Dendritic cell treated with granulocyte-macrophage colony-stimulating factor and Interleukin-4, amounts not matched to agents 40 ng/mL and 50 ng/mL, for 4 days (primary cell): ENCODE data around the gene MX1.

Experiments used
- H3K27ac Mint-ChIP-seq: one replicate; pipeline ENCODE4 v1.8.0; 2022; ENCODE audit warnings: mild to moderate bottlenecking, mixed read lengths
- H3K27me3 Mint-ChIP-seq: one replicate; pipeline ENCODE4 v1.8.0; 2022; ENCODE audit warnings: mild to moderate bottlenecking, mixed read lengths
- H3K36me3 Mint-ChIP-seq: one replicate; pipeline ENCODE4 v1.8.0; 2022; ENCODE audit warnings: low read depth, mixed read lengths
- H3K4me1 Mint-ChIP-seq: one replicate; pipeline ENCODE4 v1.8.0; 2022; ENCODE audit warnings: low read depth, mixed read lengths
- H3K4me3 Mint-ChIP-seq: one replicate; pipeline ENCODE4 v1.8.0; 2022; ENCODE audit warnings: mild to moderate bottlenecking, moderate library complexity, mixed read lengths
- H3K9me3 Mint-ChIP-seq: one replicate; pipeline ENCODE4 v1.8.0; 2022; ENCODE audit warnings: mixed read lengths
- intact Hi-C: fragments of 100-400 bp; cut with micrococcal nuclease; formaldehyde crosslinking; loops from one replicate; pipeline ENCODE4 v1.15.0; 2022

Gene MX1

GRCh38 chr21:41507521-41508414, 81.7 kb downstream of the MX1 start, which contains the start of gene TMPRSS2:
Gene TMPRSS2, minus strand, starts transcription at chr21:41508158. Its CDS starts 10,025 bp downstream, at chr21:41498133.
- H3K27ac Mint-ChIP-seq: no peak within 1 kb of the TSS
- no peak within 1 kb of the TSS for H3K4me3 Mint-ChIP-seq
- peaks cover 71% of the 10 kb centered on the region for H3K27me3 Mint-ChIP-seq
- no peaks in the 10 kb centered on the region for H3K36me3 Mint-ChIP-seq
- intact Hi-C loops: no loop called here
- no peaks in the 10 kb centered on the region for H3K9me3 Mint-ChIP-seq
- peaks cover 6% of the 10 kb centered on the region for H3K4me1 Mint-ChIP-seq

GRCh38 chr21:41508415-41509144, 82.5 kb downstream of the MX1 start:
- H3K9me3 Mint-ChIP-seq: no peaks in the 10 kb centered on the region
- intact Hi-C loops: no loop called here
- H3K27ac Mint-ChIP-seq: no peak overlapping the region
- no peak overlapping the region for H3K4me3 Mint-ChIP-seq
- H3K36me3 Mint-ChIP-seq: no peaks in the 10 kb centered on the region
- peaks cover 69% of the 10 kb centered on the region for H3K27me3 Mint-ChIP-seq
- H3K4me1 Mint-ChIP-seq: peaks cover 6% of the 10 kb centered on the region
